Measurements from ENCODE around the gene GNAZ. TPM values are rescaled to one million over a fixed set of nuclear protein-coding genes. Genes with fewer than 3 reads are reported as not detected.

The GNAZ gene
- total RNA-seq, 1 experiment from 2014 or later: 1.2 TPM

GRCh38 chr22:23033116-23033905 lies 37.0 kb upstream of the GNAZ start:
- H3K36me3 ChIP-seq (ENCODE audit: low read depth): no peaks in the 10 kb centered on the region
- no peak for DNase-seq
- H3K27me3 ChIP-seq (ENCODE audit: insufficient read depth, low read depth): peaks cover 92% of the 10 kb centered on the region
- no peak for TF ChIP-seq CTCF (conservative IDR thresholded peaks at IDR 0.05)
- no peak overlapping the region for H3K4me3 ChIP-seq
- no TSS peak for BruUV-seq (replicated peaks)
- no peak overlapping the region for H3K27ac ChIP-seq
- no peaks in the 10 kb centered on the region for H3K9me3 ChIP-seq (ENCODE audit: insufficient read depth, low read depth)
- CTCF ChIA-PET: no interaction called here
- no peaks in the 10 kb centered on the region for H3F3A ChIP-seq (ENCODE audit: insufficient read depth, low read depth)
- H3K9me2 ChIP-seq (ENCODE audit: insufficient read depth): no peaks in the 10 kb centered on the region
- H3K4me2 ChIP-seq: no peak overlapping the region
- H3K79me2 ChIP-seq (ENCODE audit: low read depth): no peaks in the 10 kb centered on the region
- no peaks in the 10 kb centered on the region for H3K4me1 ChIP-seq (replicated peaks; ENCODE audit: insufficient read depth)
- H2AFZ ChIP-seq: no peak overlapping the region
- POLR2A ChIA-PET (ENCODE audit: unreplicated experiment): no interaction called here
- intact Hi-C loops (cut with micrococcal nuclease; ENCODE audit: unreplicated experiment): no loop called here
- no peaks in the 10 kb centered on the region; the same call in 1 of the 2 replicates for H4K20me1 ChIP-seq (ENCODE audit: insufficient read depth)

- no TSS peak for BruUV-seq (replicated peaks)
- CTCF ChIA-PET: no interaction called here
- no peaks in the 10 kb centered on the region for H3K4me1 ChIP-seq (replicated peaks; ENCODE audit: insufficient read depth)
- H3F3A ChIP-seq (ENCODE audit: insufficient read depth, low read depth): no peaks in the 10 kb centered on the region
- H3K4me3 ChIP-seq: no peak overlapping the region
- H3K36me3 ChIP-seq (ENCODE audit: low read depth): no peaks in the 10 kb centered on the region
- DNase-seq: no peak
- no peaks in the 10 kb centered on the region for H3K9me2 ChIP-seq (ENCODE audit: insufficient read depth)
- intact Hi-C loops (cut with micrococcal nuclease; ENCODE audit: unreplicated experiment): no loop called here
- H3K27me3 ChIP-seq (ENCODE audit: insufficient read depth, low read depth): peaks cover 88% of the 10 kb centered on the region
- H3K9me3 ChIP-seq (ENCODE audit: insufficient read depth, low read depth): no peaks in the 10 kb centered on the region
- TF ChIP-seq EZH2 (IDR thresholded peaks at IDR 0.05; ENCODE audit: low read depth) (no peak), CTCF (conservative IDR thresholded peaks at IDR 0.05) (no peak)
- POLR2A ChIA-PET (ENCODE audit: unreplicated experiment): no interaction called here
- no peak overlapping the region for H2AFZ ChIP-seq
- no peak overlapping the region for H3K4me2 ChIP-seq
- H4K20me1 ChIP-seq (ENCODE audit: insufficient read depth): no peaks in the 10 kb centered on the region; the same call in 1 of the 2 replicates
- no peak overlapping the region for H3K27ac ChIP-seq
- no peaks in the 10 kb centered on the region for H3K79me2 ChIP-seq (ENCODE audit: low read depth)
Observed at GRCh38 chr22:23034621-23035556, 35.4 kb upstream of the GNAZ start.

- CTCF ChIA-PET: no interaction called here
Observed at GRCh38 chr22:23035557-23036277, 34.6 kb upstream of the GNAZ start.

More at GRCh38 chr22:23035557-23036277, 34.6 kb upstream of the GNAZ start:
- H3K79me2 ChIP-seq (ENCODE audit: low read depth): no peaks in the 10 kb centered on the region
- POLR2A ChIA-PET (ENCODE audit: unreplicated experiment): no interaction called here
- no peaks in the 10 kb centered on the region for H3K9me3 ChIP-seq (ENCODE audit: insufficient read depth, low read depth)
- no peaks in the 10 kb centered on the region for H3K36me3 ChIP-seq (ENCODE audit: low read depth)
- TF ChIP-seq CTCF (conservative IDR thresholded peaks at IDR 0.05) (no peak), EZH2 (IDR thresholded peaks at IDR 0.05; ENCODE audit: low read depth) (no peak)
- no TSS peak for BruUV-seq (replicated peaks)
- peaks cover 88% of the 10 kb centered on the region for H3K27me3 ChIP-seq (ENCODE audit: insufficient read depth, low read depth)
- no peaks in the 10 kb centered on the region for H3F3A ChIP-seq (ENCODE audit: insufficient read depth, low read depth)
- H3K27ac ChIP-seq: no peak overlapping the region
- no peaks in the 10 kb centered on the region; the same call in 1 of the 2 replicates for H4K20me1 ChIP-seq (ENCODE audit: insufficient read depth)
- no peak overlapping the region for H2AFZ ChIP-seq
- intact Hi-C loops (cut with micrococcal nuclease; ENCODE audit: unreplicated experiment): no loop called here
- no peaks in the 10 kb centered on the region for H3K9me2 ChIP-seq (ENCODE audit: insufficient read depth)
- no peak overlapping the region for H3K4me3 ChIP-seq
- no peak overlapping the region for H3K4me2 ChIP-seq
- DNase-seq: no peak
- no peaks in the 10 kb centered on the region for H3K4me1 ChIP-seq (replicated peaks; ENCODE audit: insufficient read depth)
